ENCODE results near the gene CARMIL3. TPM values are rescaled to one million over a fixed set of nuclear protein-coding genes. Genes with fewer than 3 reads are reported as not detected.

The CARMIL3 gene
- total RNA-seq, 1 experiment from 2014 or later, result 1.00 TPM

GRCh38 chr14:24082411-24083080 is 30.7 kb downstream of the CARMIL3 start:
- CTCF ChIA-PET, result interaction anchor here (0.8 to 2.6 kb wide), 5 partner anchors 11 to 30 kb away, joined by 3 to 15 read pairs (median 9); partner anchors contain the start of gene PCK2

DNA sequence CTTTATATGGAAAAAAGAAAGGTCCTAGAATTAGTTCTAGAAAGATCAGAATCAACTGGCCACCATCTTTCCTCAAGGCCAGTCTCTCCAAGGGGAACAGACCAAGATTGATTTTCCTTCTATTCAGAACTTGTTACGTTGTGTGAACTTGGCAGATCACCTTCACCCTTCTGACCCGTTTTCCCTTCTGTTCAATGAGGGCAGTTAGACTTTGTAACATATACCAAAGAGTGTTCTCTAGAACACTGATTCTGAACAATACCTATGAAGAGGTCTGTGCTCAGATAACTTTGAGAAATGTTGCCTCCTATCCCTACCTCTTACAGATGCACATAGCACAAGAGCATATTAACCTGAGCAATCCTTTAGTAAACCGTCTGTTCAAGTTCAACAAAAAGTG is 31.7 kb downstream of the CARMIL3 start:
- no peak for DNase-seq
- no peak overlapping the region for H3K4me3 ChIP-seq (ENCODE audit: low read depth, low read length)
- POLR2A ChIA-PET, result no interaction called here
- Mint-ChIP-seq H3K4me1 (ENCODE audit: low read depth, unreplicated experiment) (peaks cover 8% of the 10 kb centered on the region), H3K36me3 (ENCODE audit: insufficient read depth, unreplicated experiment) (peaks cover 10% of the 10 kb centered on the region), H3K4me3 (ENCODE audit: unreplicated experiment) (no peak overlapping the region), H3K9me3 (ENCODE audit: unreplicated experiment) (no peaks in the 10 kb centered on the region), H3K27ac (ENCODE audit: unreplicated experiment) (no peak overlapping the region), H3K27me3 (ENCODE audit: insufficient read depth, unreplicated experiment) (no peaks in the 10 kb centered on the region)
- intact Hi-C loops (cut with micrococcal nuclease; ENCODE audit: unreplicated experiment), result no loop called here
- H3K4me1 ChIP-seq, result peaks cover 14% of the 10 kb centered on the region
- H3K9me3 ChIP-seq, result no peaks in the 10 kb centered on the region
- no TSS peak for BruUV-seq (replicated peaks)
- no peaks in the 10 kb centered on the region; the same call in 1 of the 2 replicates for H3K27me3 ChIP-seq (replicated peaks; ENCODE audit: control insufficient read depth, insufficient read depth, low read length)
- TF ChIP-seq, protein P1, sequence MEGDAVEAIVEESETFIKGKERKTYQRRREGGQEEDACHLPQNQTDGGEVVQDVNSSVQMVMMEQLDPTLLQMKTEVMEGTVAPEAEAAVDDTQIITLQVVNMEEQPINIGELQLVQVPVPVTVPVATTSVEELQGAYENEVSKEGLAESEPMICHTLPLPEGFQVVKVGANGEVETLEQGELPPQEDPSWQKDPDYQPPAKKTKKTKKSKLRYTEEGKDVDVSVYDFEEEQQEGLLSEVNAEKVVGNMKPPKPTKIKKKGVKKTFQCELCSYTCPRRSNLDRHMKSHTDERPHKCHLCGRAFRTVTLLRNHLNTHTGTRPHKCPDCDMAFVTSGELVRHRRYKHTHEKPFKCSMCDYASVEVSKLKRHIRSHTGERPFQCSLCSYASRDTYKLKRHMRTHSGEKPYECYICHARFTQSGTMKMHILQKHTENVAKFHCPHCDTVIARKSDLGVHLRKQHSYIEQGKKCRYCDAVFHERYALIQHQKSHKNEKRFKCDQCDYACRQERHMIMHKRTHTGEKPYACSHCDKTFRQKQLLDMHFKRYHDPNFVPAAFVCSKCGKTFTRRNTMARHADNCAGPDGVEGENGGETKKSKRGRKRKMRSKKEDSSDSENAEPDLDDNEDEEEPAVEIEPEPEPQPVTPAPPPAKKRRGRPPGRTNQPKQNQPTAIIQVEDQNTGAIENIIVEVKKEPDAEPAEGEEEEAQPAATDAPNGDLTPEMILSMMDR (IDR thresholded peaks at IDR 0.05; ENCODE audit: insufficient read depth in 1 of 2, low read depth in 1 of 2, low read length in 1 of 2, severe bottlenecking in 1 of 2, unreplicated experiment in 1 of 2), result no peak
- CTCF ChIA-PET, result no interaction called here
- H3K36me3 ChIP-seq (ENCODE audit: control insufficient read depth, insufficient read depth, low read length), result no peaks in the 10 kb centered on the region

More at GRCh38 chr14:24082411-24083080, 30.7 kb downstream of the CARMIL3 start:
- Mint-ChIP-seq H3K9me3 (ENCODE audit: unreplicated experiment) (no peaks in the 10 kb centered on the region), H3K27me3 (ENCODE audit: insufficient read depth, unreplicated experiment) (no peaks in the 10 kb centered on the region), H3K4me3 (ENCODE audit: unreplicated experiment) (peak overlapping the region; percentile 78), H3K4me1 (ENCODE audit: low read depth, unreplicated experiment) (peaks cover 8% of the 10 kb centered on the region), H3K36me3 (ENCODE audit: insufficient read depth, unreplicated experiment) (peaks cover 10% of the 10 kb centered on the region), H3K27ac (ENCODE audit: unreplicated experiment) (peak overlapping the region; percentile 23)
- TF ChIP-seq, protein P1 (IDR thresholded peaks at IDR 0.05; ENCODE audit: insufficient read depth in 1 of 2, low read depth in 1 of 2, low read length in 1 of 2, severe bottlenecking in 1 of 2, unreplicated experiment in 1 of 2), result no peak
- H3K4me3 ChIP-seq (ENCODE audit: low read depth, low read length), result no peak overlapping the region
- no peaks in the 10 kb centered on the region; the same call in 1 of the 2 replicates for H3K27me3 ChIP-seq (replicated peaks; ENCODE audit: control insufficient read depth, insufficient read depth, low read length)
- no peak for DNase-seq
- POLR2A ChIA-PET, result interaction anchor here (4.4 kb wide), 1 partner anchor 12 kb away, joined by 27 read pairs; the partner anchor contains the start of gene PCK2
- peaks cover 14% of the 10 kb centered on the region for H3K4me1 ChIP-seq
- H3K9me3 ChIP-seq, result no peaks in the 10 kb centered on the region
- intact Hi-C loops (cut with micrococcal nuclease; ENCODE audit: unreplicated experiment), result no loop called here
- BruUV-seq (replicated peaks), result no TSS peak
- H3K36me3 ChIP-seq (ENCODE audit: control insufficient read depth, insufficient read depth, low read length), result no peaks in the 10 kb centered on the region

DNA sequence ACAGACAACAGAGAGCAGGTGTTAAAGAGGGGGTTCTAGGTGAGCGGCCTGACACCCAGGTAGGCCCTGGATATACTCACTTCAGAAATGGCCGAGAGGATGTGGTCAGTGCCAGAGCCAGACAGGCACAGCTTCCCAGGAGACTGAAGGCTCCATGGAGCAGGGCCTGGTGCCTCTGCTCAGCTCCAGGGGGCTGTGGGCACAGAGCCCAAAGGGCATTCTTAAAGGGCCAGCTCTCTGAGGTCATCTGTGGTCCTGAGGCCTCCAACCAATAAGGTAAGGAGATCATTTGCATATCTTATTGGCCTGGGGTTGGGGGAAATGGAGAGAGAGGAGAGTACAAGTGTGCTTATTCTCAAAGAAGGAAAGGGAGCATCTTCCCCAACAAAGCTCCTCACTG is 32.6 kb downstream of the CARMIL3 start:
- Mint-ChIP-seq H3K36me3 (ENCODE audit: insufficient read depth, unreplicated experiment) (peaks cover 10% of the 10 kb centered on the region), H3K27ac (ENCODE audit: unreplicated experiment) (no peak overlapping the region), H3K4me1 (ENCODE audit: low read depth, unreplicated experiment) (peaks cover 8% of the 10 kb centered on the region), H3K9me3 (ENCODE audit: unreplicated experiment) (no peaks in the 10 kb centered on the region), H3K4me3 (ENCODE audit: unreplicated experiment) (no peak overlapping the region), H3K27me3 (ENCODE audit: insufficient read depth, unreplicated experiment) (no peaks in the 10 kb centered on the region)
- Histone ChIP-seq H3K4me1 (peaks cover 14% of the 10 kb centered on the region), H3K9me3 (no peaks in the 10 kb centered on the region), H3K27me3 (replicated peaks; ENCODE audit: control insufficient read depth, insufficient read depth, low read length) (no peaks in the 10 kb centered on the region; the same call in 1 of the 2 replicates), H3K36me3 (ENCODE audit: control insufficient read depth, insufficient read depth, low read length) (no peaks in the 10 kb centered on the region), H3K4me3 (ENCODE audit: low read depth, low read length) (no peak overlapping the region)
- no TSS peak for BruUV-seq (replicated peaks)
- DNase-seq, result no peak
- TF ChIP-seq, protein P1 (IDR thresholded peaks at IDR 0.05; ENCODE audit: insufficient read depth in 1 of 2, low read depth in 1 of 2, low read length in 1 of 2, severe bottlenecking in 1 of 2, unreplicated experiment in 1 of 2), result no peak
- intact Hi-C loops (cut with micrococcal nuclease; ENCODE audit: unreplicated experiment), result no loop called here
- ChIA-PET POLR2A (no interaction called here), CTCF (interaction anchor here (1.0 kb wide), 1 partner anchor 26 kb away, joined by 3 read pairs; no protein-coding TSS in a partner anchor)
